ENCODE measurements around the gene GZMB. TPM values are rescaled to one million over a fixed set of nuclear protein-coding genes. Genes with fewer than 3 reads are reported as not detected.

GZMB gene, protein sequence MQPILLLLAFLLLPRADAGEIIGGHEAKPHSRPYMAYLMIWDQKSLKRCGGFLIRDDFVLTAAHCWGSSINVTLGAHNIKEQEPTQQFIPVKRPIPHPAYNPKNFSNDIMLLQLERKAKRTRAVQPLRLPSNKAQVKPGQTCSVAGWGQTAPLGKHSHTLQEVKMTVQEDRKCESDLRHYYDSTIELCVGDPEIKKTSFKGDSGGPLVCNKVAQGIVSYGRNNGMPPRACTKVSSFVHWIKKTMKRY
- 1,000 to 10,000 TPM; 2,147 to 3,062 TPM for total RNA-seq

DNA sequence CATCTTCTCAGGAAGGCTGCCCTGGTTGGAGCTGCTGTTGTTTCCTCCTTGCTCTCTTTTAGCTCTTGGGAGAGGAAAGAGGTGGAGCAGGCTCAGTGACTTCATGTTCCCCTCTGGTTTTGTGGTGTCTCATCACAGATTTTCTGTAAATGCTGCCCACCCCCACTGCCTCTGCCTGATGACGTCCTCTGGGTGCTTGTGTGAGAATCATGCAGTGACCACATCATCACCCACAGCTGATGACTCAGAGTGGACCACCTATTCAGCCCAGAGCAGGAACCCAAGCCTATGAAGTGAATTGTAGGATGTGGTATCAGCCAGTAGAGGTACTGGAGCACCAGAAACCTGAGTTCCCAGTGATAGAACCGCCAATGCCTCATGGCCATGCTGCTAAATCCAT is at the start of gene GZMB:
GZMB (minus strand) TSS at position 33 of the 400 bp plus-strand sequence; CDS start at position 3, 30 bp downstream.
- POLR2A ChIA-PET, result interaction anchor here (0.6 to 1.5 kb wide), 3 partner anchors 26 to 40 kb away, joined by 3 to 9 read pairs (median 5); no protein-coding TSS in a partner anchor
- CTCF ChIA-PET, result interaction anchor here (0.6 to 1.1 kb wide), 4 partner anchors 29 to 100 kb away, joined by 3 read pairs; no protein-coding TSS in a partner anchor
- H3K4me1 Mint-ChIP-seq, result peaks cover 17% of the 10 kb centered on the region

DNA sequence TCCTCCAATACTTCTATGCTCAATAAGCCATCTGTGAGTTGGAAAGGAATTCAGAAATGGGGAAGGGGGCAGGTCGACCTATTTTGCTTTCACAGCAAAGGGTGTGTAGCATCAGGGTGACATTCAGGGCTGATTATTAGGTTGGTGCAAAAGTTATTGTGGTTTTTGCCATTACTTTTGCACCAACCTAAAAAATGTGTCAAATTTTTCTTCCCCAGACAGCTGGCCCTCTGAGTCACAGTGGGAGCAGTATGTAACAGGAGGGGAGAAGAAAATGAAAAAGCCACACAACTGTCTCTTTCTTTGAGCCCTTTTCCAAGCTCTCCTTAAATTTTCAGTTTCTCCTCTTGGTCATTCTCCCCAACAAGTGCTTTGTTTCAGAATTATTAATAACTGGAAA is 47.1 kb upstream of the GZMB start:
- Mint-ChIP-seq H3K27ac (no peak overlapping the region), H3K4me1 (peaks cover 39% of the 10 kb centered on the region), H3K36me3 (ENCODE audit: low read depth) (peaks cover 3% of the 10 kb centered on the region), H3K9me3 (ENCODE audit: low read depth) (no peaks in the 10 kb centered on the region), H3K4me3 (no peak overlapping the region), H3K27me3 (peaks cover 4% of the 10 kb centered on the region)
- DNase-seq (no peak), ATAC-seq (no peak)
- ChIA-PET POLR2A (no interaction called here), CTCF (interaction anchor here (0.8 to 2.2 kb wide), 9 partner anchors 8 to 78 kb away, joined by 3 to 12 read pairs (median 4); no protein-coding TSS in a partner anchor)
- intact Hi-C loops (cut with DNase I, micrococcal nuclease), result no loop called here

More for the DNA sequence above, at the start of gene GZMB:
- intact Hi-C loops (cut with DNase I, micrococcal nuclease), result loop anchor here (1.0 kb wide), 3 partner anchors 31 to 59 kb away; no protein-coding TSS in a partner anchor
- Mint-ChIP-seq H3K4me3 (peak within 1 kb of the TSS; percentile 78), H3K27me3 (peaks cover 2% of the 10 kb centered on the region), H3K27ac (peak within 1 kb of the TSS; percentile 90), H3K36me3 (ENCODE audit: low read depth) (peaks cover 38% of the 10 kb centered on the region), H3K9me3 (ENCODE audit: low read depth) (no peaks in the 10 kb centered on the region)
- ATAC-seq (peak; percentile 82), DNase-seq (peak; percentile 90)

DNA sequence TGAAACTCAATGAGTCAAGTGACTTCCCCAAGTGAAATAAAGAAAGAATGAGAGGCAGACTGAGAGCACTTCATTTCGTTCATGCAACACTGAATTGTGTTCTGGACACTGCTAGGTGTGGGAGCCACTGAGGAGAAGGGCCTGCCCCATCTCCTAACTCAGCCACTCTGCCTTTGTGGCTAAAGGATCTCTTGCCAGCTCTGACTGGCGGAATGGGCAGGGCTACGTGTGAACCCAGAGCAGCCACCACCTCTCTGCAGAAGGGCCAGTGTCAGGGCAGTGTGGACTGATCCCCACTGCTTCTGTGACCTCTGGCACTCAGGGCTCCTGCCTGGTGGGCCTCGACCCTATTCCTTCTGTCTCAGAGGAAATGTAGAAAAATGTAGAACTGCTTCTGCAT is 46.5 kb upstream of the GZMB start:
- Mint-ChIP-seq H3K4me1 (peaks cover 44% of the 10 kb centered on the region), H3K9me3 (ENCODE audit: low read depth) (no peaks in the 10 kb centered on the region), H3K4me3 (no peak overlapping the region), H3K36me3 (ENCODE audit: low read depth) (peaks cover 3% of the 10 kb centered on the region), H3K27ac (peak overlapping the region; percentile 20), H3K27me3 (peaks cover 4% of the 10 kb centered on the region)
- DNase-seq (no peak), ATAC-seq (no peak)
- ChIA-PET CTCF (interaction anchor here (1.1 to 2.8 kb wide), 8 partner anchors 10 to 77 kb away, joined by 3 to 17 read pairs (median 4); no protein-coding TSS in a partner anchor), POLR2A (no interaction called here)
- intact Hi-C loops (cut with DNase I, micrococcal nuclease), result no loop called here

DNA sequence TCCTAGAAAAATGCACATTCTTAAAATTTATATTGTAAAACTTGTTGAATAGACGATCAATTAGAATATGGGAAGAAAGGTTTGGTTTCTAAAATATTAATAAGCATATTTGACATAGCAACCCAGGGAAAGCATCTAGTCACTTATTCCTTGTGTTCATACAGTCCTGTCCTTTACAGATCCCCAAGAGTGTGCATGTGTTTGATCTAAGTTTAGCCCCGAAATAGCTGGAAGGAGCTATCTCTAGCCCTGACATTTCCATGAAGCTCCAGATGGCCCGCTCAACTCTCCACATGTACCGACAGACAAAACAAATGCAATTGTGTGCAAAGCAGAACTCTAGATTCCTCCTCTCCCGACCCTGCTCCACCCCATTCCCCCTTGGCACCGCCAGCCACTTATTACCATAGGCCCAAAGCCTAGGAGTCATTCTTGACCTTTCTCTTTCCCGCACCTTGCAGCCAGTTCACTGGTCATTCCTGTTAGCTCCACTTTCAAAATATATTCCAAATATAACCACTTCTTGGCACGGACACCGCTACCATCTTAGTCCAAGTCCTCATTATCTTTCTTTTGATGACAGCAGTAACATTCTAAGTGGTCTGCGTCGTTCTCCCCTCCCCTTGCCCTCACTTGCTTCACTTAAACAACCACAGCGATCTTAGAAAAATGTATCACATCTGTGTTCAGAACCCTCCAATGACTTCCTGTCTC is 45.4 kb upstream of the GZMB start:
- peak overlapping the region; percentile 26 for H3K27ac Mint-ChIP-seq
- ATAC-seq, result no peak
- intact Hi-C loops (cut with DNase I, micrococcal nuclease), result loop anchor here (1.0 to 10.0 kb wide), 4 partner anchors 74 to 435 kb away; partner anchors contain the start of genes RABGGTA (in 1 of the 2) and TINF2 (in 1 of the 2)

DNA sequence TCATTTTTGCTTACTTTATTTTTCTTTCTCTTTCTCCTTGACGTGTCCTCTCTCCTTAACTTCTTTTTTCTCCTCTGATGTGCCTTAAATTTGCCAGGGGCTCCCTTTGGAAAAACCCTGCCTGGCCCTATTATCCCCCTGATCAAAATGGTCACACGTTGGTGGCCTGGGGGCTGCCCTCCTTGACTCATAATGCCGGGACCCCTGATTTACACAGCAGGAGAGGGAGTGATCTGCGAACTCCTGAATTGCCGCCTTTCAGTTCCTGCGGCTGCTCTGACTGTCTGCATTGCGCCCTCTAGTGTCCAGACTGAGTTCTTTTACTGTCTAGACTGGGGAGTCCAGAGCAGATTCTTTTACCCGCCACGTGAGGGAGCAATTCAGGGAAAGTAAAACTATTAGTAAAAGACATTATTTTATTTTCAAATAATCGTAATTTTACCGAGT is 44.8 kb upstream of the GZMB start:
- H3K36me3 Mint-ChIP-seq (ENCODE audit: low read depth), result peaks cover 3% of the 10 kb centered on the region
- peak overlapping the region; percentile 95 for H3K27ac Mint-ChIP-seq
- CTCF ChIA-PET, result interaction anchor here (0.7 to 2.8 kb wide), 10 partner anchors 12 to 128 kb away, joined by 3 to 17 read pairs (median 4); partner anchors contain the start of gene GZMH
- peaks cover 4% of the 10 kb centered on the region for H3K27me3 Mint-ChIP-seq
- H3K4me1 Mint-ChIP-seq, result peaks cover 61% of the 10 kb centered on the region
- H3K9me3 Mint-ChIP-seq (ENCODE audit: low read depth), result no peaks in the 10 kb centered on the region
- ATAC-seq (peak; percentile 66), DNase-seq (peak; percentile 87)
- intact Hi-C loops (cut with DNase I, micrococcal nuclease), result loop anchor here (1.0 to 10.0 kb wide), 4 partner anchors 74 to 434 kb away; partner anchors contain the start of genes RABGGTA (in 1 of the 2) and TINF2 (in 1 of the 2)
- POLR2A ChIA-PET, result no interaction called here
- peak overlapping the region; percentile 69 for H3K4me3 Mint-ChIP-seq

More for the DNA sequence above, 45.4 kb upstream of the GZMB start:
- Mint-ChIP-seq H3K27me3 (peaks cover 4% of the 10 kb centered on the region), H3K4me1 (peaks cover 56% of the 10 kb centered on the region), H3K4me3 (peak overlapping the region; percentile 11), H3K36me3 (ENCODE audit: low read depth) (peaks cover 3% of the 10 kb centered on the region), H3K9me3 (ENCODE audit: low read depth) (no peaks in the 10 kb centered on the region)
- ChIA-PET POLR2A (no interaction called here), CTCF (interaction anchor here (0.8 to 2.8 kb wide), 12 partner anchors 11 to 113 kb away, joined by 3 to 17 read pairs (median 3); partner anchors contain the start of genes GZMB and GZMH)
- DNase-seq, result no peak

DNA sequence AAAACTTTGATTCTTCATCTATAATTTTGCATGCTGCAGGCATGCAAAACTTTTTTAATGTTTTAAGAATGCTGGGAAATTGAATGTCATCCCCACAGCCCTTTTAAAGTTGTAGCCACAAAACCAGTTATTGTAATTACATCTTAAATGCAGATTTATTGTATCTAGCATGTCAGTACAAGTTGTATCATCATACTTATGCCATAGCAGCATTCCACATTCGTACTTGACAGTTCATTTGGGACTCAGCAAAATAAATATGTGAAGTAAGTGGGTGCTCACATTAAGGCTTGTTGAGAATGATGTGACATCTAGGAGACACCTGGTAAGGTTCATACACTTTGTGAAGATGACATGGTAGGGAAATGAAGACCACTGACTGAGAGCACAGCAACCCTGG is 44.0 kb upstream of the GZMB start:
- peaks cover 3% of the 10 kb centered on the region for H3K36me3 Mint-ChIP-seq (ENCODE audit: low read depth)
- peak overlapping the region; percentile 95 for H3K27ac Mint-ChIP-seq
- no peak for ATAC-seq
- ChIA-PET POLR2A (no interaction called here), CTCF (interaction anchor here (0.6 to 2.8 kb wide), 5 partner anchors 10 to 72 kb away, joined by 3 to 17 read pairs (median 5); partner anchors contain the start of gene GZMH)
- intact Hi-C loops (cut with DNase I, micrococcal nuclease), result loop anchor here (2.0 to 10.0 kb wide), 3 partner anchors 197 to 433 kb away; partner anchors contain the start of genes RABGGTA (in 1 of the 2) and TINF2 (in 1 of the 2)
- DNase-seq, result no peak
- H3K9me3 Mint-ChIP-seq (ENCODE audit: low read depth), result no peaks in the 10 kb centered on the region
- H3K27me3 Mint-ChIP-seq, result peaks cover under 1% of the 10 kb centered on the region
- no peak overlapping the region for H3K4me3 Mint-ChIP-seq
- peaks cover 70% of the 10 kb centered on the region for H3K4me1 Mint-ChIP-seq

DNA sequence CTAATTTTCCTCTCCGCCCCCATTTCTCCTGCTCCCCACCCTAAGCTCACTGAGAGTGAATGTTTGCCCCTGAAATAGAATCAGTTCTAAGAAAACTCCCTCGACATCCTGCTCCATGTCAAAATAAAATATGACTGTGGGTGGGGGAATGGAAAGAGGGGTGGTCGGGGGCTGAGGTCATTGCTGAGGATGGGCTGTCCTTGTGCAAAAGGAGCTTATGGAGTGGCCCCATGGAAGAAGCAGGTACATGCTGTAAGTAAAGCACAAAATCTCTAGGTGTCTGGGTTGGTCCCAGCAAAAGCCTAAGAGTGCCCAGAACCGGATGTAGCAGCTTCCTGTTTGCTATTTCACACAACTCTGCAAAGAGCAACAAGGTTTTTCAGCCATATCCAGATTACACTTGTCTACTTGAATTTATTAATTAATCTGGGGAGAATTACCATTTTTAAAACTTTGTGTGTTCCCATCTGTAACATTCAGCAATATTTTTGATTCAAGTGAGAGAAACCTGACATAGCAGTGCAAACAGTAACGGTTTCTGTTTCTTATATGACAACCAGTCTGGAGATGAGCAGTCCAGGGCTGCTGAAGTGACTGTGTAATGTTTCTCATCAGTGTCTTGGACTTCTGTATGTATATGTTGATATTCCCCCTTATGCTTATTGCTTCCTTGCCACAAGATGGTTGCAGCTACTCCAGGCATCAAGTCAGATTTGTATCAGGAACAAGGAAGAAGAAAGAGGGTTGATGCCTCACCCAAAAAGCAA is 40.4 kb upstream of the GZMB start:
- intact Hi-C loops (cut with DNase I, micrococcal nuclease), result loop anchor here (1.0 to 10.0 kb wide), 7 partner anchors 9 to 430 kb away; partner anchors contain the start of genes SDR39U1 (in 2 of the 2), RABGGTA (in 1 of the 2) and TINF2 (in 1 of the 2)
- peak overlapping the region; percentile 99 for H3K27ac Mint-ChIP-seq
- peaks cover 86% of the 10 kb centered on the region for H3K4me1 Mint-ChIP-seq
- ChIA-PET POLR2A (interaction anchor here (0.6 to 2.0 kb wide), 3 partner anchors 19 to 231 kb away, joined by 3 to 9 read pairs (median 9); partner anchors contain the start of gene GZMB), CTCF (interaction anchor here (0.8 to 3.1 kb wide), 13 partner anchors 12 to 341 kb away, joined by 3 to 14 read pairs (median 3); partner anchors contain the start of gene GZMH)
- DNase-seq (peak; percentile 69), ATAC-seq (peak; percentile 50)
- H3K9me3 Mint-ChIP-seq (ENCODE audit: low read depth), result no peaks in the 10 kb centered on the region
- H3K36me3 Mint-ChIP-seq (ENCODE audit: low read depth), result peaks cover 3% of the 10 kb centered on the region
- no peaks in the 10 kb centered on the region for H3K27me3 Mint-ChIP-seq
- H3K4me3 Mint-ChIP-seq, result peak overlapping the region; percentile 66

DNA sequence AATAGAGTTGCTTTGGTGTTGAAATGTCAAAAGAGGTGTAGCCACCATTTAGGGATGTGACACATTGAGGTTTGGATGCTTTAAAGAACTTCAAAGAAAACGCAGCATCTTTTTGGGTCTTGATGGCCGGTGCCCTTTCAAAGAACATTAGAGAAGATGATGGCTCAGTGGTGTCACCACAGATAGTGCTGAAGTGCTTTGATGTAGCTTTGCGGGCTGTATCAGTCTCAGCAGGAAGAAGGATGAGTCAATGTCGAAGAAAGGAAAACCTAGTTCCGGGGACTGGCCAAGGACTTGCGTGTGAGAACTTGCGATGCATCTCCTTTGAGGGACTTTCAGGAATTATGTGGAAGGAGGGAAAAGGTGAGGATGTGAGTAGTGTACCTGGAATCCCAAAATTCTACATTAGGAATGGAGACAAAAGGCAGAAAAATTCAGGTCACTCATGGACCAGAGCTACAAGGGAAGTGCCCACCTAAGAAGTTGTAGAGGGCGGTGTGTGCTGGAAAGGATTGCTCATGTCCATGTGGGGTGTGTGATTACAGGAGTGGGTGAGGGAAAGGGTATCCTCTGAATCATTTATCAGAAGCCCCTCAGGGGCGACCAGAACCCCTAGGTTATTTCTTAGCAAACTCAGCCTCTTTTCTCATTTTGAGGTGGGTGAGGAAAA is 39.7 kb upstream of the GZMB start:
- Mint-ChIP-seq H3K36me3 (ENCODE audit: low read depth) (peaks cover 3% of the 10 kb centered on the region), H3K9me3 (ENCODE audit: low read depth) (no peaks in the 10 kb centered on the region), H3K27me3 (no peaks in the 10 kb centered on the region), H3K27ac (peak overlapping the region; percentile 99), H3K4me1 (peaks cover 85% of the 10 kb centered on the region), H3K4me3 (peak overlapping the region; percentile 66)
- POLR2A ChIA-PET, result interaction anchor here (0.6 to 2.0 kb wide), 3 partner anchors 19 to 231 kb away, joined by 3 to 9 read pairs (median 9); partner anchors contain the start of gene GZMB
- DNase-seq, result peak; percentile 82
- intact Hi-C loops (cut with DNase I, micrococcal nuclease), result loop anchor here (1.0 to 10.0 kb wide), 9 partner anchors 8 to 429 kb away; partner anchors contain the start of genes GZMB (in 2 of the 2), SDR39U1 (in 2 of the 2), RABGGTA (in 1 of the 2) and TINF2 (in 1 of the 2)
- ATAC-seq, result peak; percentile 72
- CTCF ChIA-PET, result interaction anchor here (0.7 to 3.1 kb wide), 10 partner anchors 8 to 340 kb away, joined by 3 to 14 read pairs (median 4); no protein-coding TSS in a partner anchor

DNA sequence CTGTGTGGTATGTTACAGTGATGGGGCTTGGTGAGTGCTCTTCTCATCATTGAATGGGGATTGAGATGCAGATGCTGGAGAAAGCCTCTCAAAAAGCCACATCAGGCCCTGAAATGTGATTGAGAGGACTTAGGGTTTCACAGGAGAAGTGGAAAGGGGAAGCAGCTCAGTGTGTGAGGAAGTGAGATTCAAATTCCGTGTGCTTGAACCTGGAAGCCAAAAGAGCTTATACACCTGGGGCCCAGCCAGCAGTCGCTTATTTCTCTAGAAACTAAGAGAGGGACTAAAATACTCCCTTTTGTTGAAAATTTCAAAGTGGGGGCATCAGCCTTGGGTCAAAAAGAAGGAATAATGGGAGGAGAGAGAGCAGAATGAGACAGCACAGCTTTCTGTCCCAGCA is 39.1 kb upstream of the GZMB start:
- Mint-ChIP-seq H3K4me1 (peaks cover 82% of the 10 kb centered on the region), H3K36me3 (ENCODE audit: low read depth) (peaks cover 4% of the 10 kb centered on the region), H3K27me3 (no peaks in the 10 kb centered on the region), H3K27ac (peak overlapping the region; percentile 99), H3K4me3 (peak overlapping the region; percentile 66), H3K9me3 (ENCODE audit: low read depth) (no peaks in the 10 kb centered on the region)
- ChIA-PET POLR2A (interaction anchor here (2.0 kb wide), 2 partner anchors 20 to 39 kb away, joined by 9 read pairs; partner anchors contain the start of gene GZMB), CTCF (interaction anchor here (0.7 to 3.1 kb wide), 6 partner anchors 9 to 38 kb away, joined by 3 to 14 read pairs (median 4); no protein-coding TSS in a partner anchor)
- ATAC-seq (no peak), DNase-seq (no peak)
- intact Hi-C loops (cut with DNase I, micrococcal nuclease), result loop anchor here (1.0 to 10.0 kb wide), 5 partner anchors 39 to 428 kb away; partner anchors contain the start of genes GZMB (in 2 of the 2), RABGGTA (in 1 of the 2), SDR39U1 (in 1 of the 2) and TINF2 (in 1 of the 2)

Measured in activated CD4-positive, alpha-beta T cell treated with anti-CD3 and anti-CD28 coated beads for 36 hours (primary cell).